HepG2 (cell line): Measurements from ENCODE around the gene CXCR5. TPM values are rescaled to one million over a fixed set of nuclear protein-coding genes. Genes with fewer than 3 reads are reported as not detected.

ENCODE experiments used
- ELF3 ChIP-seq: IDR thresholded peaks from 2 replicates; pipeline ENCODE4 v1.6.1; 2016; ENCODE audit warnings: missing genetic modification reagents, missing compliant biosample characterization
- FOXK1 ChIP-seq: sonication (generic); formaldehyde crosslinking; IDR thresholded peaks from 2 replicates; pipeline ENCODE4 v1.4.0; 2020; ENCODE audit warnings: low read depth, missing genetic modification reagents, borderline replicate concordance
- GLI4 ChIP-seq: sonication (generic); formaldehyde crosslinking; IDR thresholded peaks from 2 replicates; pipeline ENCODE4 v1.5.1; 2020; ENCODE audit warnings: missing genetic modification reagents, mild to moderate bottlenecking, moderate library complexity, borderline replicate concordance
- KLF12 ChIP-seq: sonication (generic); formaldehyde crosslinking; IDR thresholded peaks from 2 replicates; pipeline ENCODE4 v1.4.0; 2020; ENCODE audit warnings: missing genetic modification reagents, borderline replicate concordance
- MYC ChIP-seq: sonication (generic); formaldehyde crosslinking; IDR thresholded peaks from 2 replicates; pipeline ENCODE4 v1.9.0; 2021; ENCODE audit warnings: missing genetic modification reagents, borderline replicate concordance
- NCOA2 ChIP-seq: sonication (generic); formaldehyde crosslinking; IDR thresholded peaks from 2 replicates; pipeline ENCODE4 v1.8.0; 2022; ENCODE audit warnings: inconsistent platforms
- RAD21 ChIP-seq: fragments of 450-650 bp; formaldehyde crosslinking; IDR thresholded peaks from 2 replicates; pipeline ENCODE4 v1.5.0; 2020; ENCODE audit warnings: mild to moderate bottlenecking
- SALL2 ChIP-seq: sonication (generic); formaldehyde crosslinking; IDR thresholded peaks from 2 replicates; pipeline ENCODE4 v1.8.1; 2023; ENCODE audit warnings: mild to moderate bottlenecking, missing genetic modification reagents, inconsistent platforms
- SNAPC5 ChIP-seq: sonication (generic); formaldehyde crosslinking; IDR thresholded peaks from 2 replicates; pipeline ENCODE4 v1.8.1; 2023; ENCODE audit warnings: mild to moderate bottlenecking, missing genetic modification reagents, borderline replicate concordance
- SRSF1 ChIP-seq: fragments of 200-400 bp; formaldehyde crosslinking; optimal IDR thresholded peaks from 2 replicates; pipeline ENCODE3; 2017; ENCODE audit warnings: mild to moderate bottlenecking, low read depth, low read length, moderate library complexity
- STAG1 ChIP-seq: sonication (generic); formaldehyde crosslinking; IDR thresholded peaks from 2 replicates; pipeline ENCODE4 v1.4.0; 2020; ENCODE audit warnings: missing genetic modification reagents
- TBX2 ChIP-seq: sonication (generic); formaldehyde crosslinking; IDR thresholded peaks from 2 replicates; pipeline ENCODE4 v1.5.0; 2020; ENCODE audit warnings: missing genetic modification reagents, mild to moderate bottlenecking, borderline replicate concordance
- ZFX ChIP-seq: sonication (generic); formaldehyde crosslinking; IDR thresholded peaks from 2 replicates; pipeline ENCODE4 v1.4.0; 2020; ENCODE audit warnings: mild to moderate bottlenecking, low read depth, missing genetic modification reagents, moderate library complexity
- ZFY ChIP-seq: sonication (generic); formaldehyde crosslinking; IDR thresholded peaks from 2 replicates; pipeline ENCODE4 v1.4.0; 2020; ENCODE audit warnings: missing genetic modification reagents
- ZNF235 ChIP-seq: sonication (generic); formaldehyde crosslinking; IDR thresholded peaks from 2 replicates; pipeline ENCODE4 v1.8.1; 2023; ENCODE audit warnings: mild to moderate bottlenecking, missing genetic modification reagents, borderline replicate concordance
- ZNF44 ChIP-seq: sonication (generic); formaldehyde crosslinking; IDR thresholded peaks from 2 replicates; pipeline ENCODE4 v1.5.1; 2020; ENCODE audit warnings: mild to moderate bottlenecking, missing genetic modification reagents
- ZNF501 ChIP-seq: sonication (generic); formaldehyde crosslinking; IDR thresholded peaks from 2 replicates; pipeline ENCODE4 v1.5.1; 2020; ENCODE audit warnings: mild to moderate bottlenecking, moderate library complexity, missing genetic modification reagents
- ZNF546 ChIP-seq: sonication (generic); formaldehyde crosslinking; conservative IDR thresholded peaks from 2 replicates; pipeline ENCODE4 v1.8.1; 2023; ENCODE audit warnings: mild to moderate bottlenecking, missing genetic modification reagents
- ZNF567 ChIP-seq: sonication (generic); formaldehyde crosslinking; IDR thresholded peaks from 2 replicates; pipeline ENCODE4 v1.8.1; 2023; ENCODE audit warnings: mild to moderate bottlenecking, missing genetic modification reagents, borderline replicate concordance
- ZNF598 ChIP-seq: sonication (generic); formaldehyde crosslinking; IDR thresholded peaks from 2 replicates; pipeline ENCODE4 v1.5.1; 2020; ENCODE audit warnings: mild to moderate bottlenecking, missing genetic modification reagents, borderline replicate concordance
- ZNF792 ChIP-seq: IDR thresholded peaks from 2 replicates; pipeline ENCODE4 v1.6.1; 2016
- polyA plus RNA-seq, 8 experiments: library from polyadenylated mRNA; depleted of rRNA in 3 of 8; stranded (reverse) in 7 of 8; unstranded in 1 of 8; fragments of >200 nt; fragmentation: Illumina TruSeq in 4 of 8; extraction: Trizol in 4 of 8; gene quantifications; 2 replicates each; pipeline versions ENCODE4 v1.2.1 to v1.2.3, GENCODE V29; 2011 to 2016; ENCODE audit warnings: low read depth in 4 of 8, missing spikeins in 1 of 8, mixed read lengths in 1 of 8; ENCODE audit not compliant: insufficient read depth in 1 of 8
- total RNA-seq, 5 experiments: library from RNA; depleted of rRNA; stranded (reverse); fragments of >200 nt; fragmentation: Illumina TruSeq; extraction: Trizol; gene quantifications; 2 replicates each; pipeline ENCODE4 v1.2.3, GENCODE V29; 2016; ENCODE audit warnings: low read depth in 1 of 5
- TF ChIP-seq, protein P1 (sequence below): sonication (generic); formaldehyde crosslinking; IDR thresholded peaks from 2 replicates; pipeline ENCODE4; 2020; ENCODE audit warnings: missing genetic modification reagents, mild to moderate bottlenecking, borderline replicate concordance
- TF ChIP-seq, protein P2 (sequence below): IDR thresholded peaks from 2 replicates; pipeline ENCODE4 v1.6.1; 2016; ENCODE audit warnings: control low read depth
- TF ChIP-seq, protein P3 (sequence below): sonication (generic); formaldehyde crosslinking; IDR thresholded peaks from 2 replicates; pipeline ENCODE4 v1.5.1; 2020; ENCODE audit warnings: mild to moderate bottlenecking, moderate library complexity, missing genetic modification reagents

CXCR5 gene
- total and polyA plus RNA-seq, 2 of the 13 experiments (the other 11 are each of a cell fraction or from before 2014, with no cell fraction given): not detected

DNA sequence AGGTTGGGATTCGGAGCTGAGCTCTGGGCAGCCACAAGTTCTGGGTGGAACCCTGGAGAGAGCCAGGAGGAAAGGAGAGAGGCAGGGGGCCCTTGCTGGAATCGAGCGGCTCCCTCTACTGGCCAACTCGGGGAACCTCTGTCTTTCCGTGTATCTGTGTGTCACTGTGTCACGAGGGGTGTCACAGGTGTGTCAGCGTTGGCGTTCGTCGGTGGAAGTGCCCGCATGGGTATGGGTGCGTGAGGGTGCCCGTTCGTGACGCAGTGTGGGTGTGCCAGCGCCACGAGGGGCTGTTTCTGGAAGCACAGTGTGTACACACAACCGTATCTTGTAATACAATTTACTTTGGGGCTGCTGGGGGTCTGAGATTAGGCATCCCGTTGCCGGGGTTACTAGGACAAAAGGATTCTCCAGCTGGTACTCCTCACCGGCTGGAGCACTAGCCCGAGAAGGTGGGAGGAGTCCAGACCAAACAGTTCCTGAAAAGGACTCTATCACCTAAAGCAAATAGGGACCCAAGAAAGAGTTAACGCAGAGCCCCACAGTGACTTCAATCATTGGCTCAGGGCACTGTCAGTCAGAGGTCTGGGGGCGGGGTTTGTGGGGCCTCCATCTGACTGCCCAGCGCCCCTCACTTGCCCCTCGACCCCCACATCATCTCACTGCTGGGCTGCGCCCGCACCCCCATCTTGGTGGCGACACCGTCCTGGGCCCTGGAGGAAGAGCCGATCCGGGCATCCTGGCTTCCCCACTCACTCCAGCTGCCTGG is 44.6 kb downstream of the CXCR5 start (continued):
- TF ChIP-seq, protein P1, sequence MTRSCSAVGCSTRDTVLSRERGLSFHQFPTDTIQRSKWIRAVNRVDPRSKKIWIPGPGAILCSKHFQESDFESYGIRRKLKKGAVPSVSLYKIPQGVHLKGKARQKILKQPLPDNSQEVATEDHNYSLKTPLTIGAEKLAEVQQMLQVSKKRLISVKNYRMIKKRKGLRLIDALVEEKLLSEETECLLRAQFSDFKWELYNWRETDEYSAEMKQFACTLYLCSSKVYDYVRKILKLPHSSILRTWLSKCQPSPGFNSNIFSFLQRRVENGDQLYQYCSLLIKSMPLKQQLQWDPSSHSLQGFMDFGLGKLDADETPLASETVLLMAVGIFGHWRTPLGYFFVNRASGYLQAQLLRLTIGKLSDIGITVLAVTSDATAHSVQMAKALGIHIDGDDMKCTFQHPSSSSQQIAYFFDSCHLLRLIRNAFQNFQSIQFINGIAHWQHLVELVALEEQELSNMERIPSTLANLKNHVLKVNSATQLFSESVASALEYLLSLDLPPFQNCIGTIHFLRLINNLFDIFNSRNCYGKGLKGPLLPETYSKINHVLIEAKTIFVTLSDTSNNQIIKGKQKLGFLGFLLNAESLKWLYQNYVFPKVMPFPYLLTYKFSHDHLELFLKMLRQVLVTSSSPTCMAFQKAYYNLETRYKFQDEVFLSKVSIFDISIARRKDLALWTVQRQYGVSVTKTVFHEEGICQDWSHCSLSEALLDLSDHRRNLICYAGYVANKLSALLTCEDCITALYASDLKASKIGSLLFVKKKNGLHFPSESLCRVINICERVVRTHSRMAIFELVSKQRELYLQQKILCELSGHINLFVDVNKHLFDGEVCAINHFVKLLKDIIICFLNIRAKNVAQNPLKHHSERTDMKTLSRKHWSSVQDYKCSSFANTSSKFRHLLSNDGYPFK (CRISPR knock-in tag): 0 out of 2 replicates have a peak, but pooled peaks have one; percentile 20
- TF ChIP-seq STAG1 (CRISPR knock-in tag): peak; percentile 85
- 0 out of 2 replicates have a peak, but pooled peaks have one; percentile 20 for TF ChIP-seq FOXK1 (CRISPR knock-in tag)
- peak; percentile 73; the same call in 1 of the 2 replicates for TF ChIP-seq ZNF598 (CRISPR knock-in tag)
- TF ChIP-seq ELF3 (CRISPR knock-in tag): no peak
- TF ChIP-seq ZFY (CRISPR knock-in tag): peak; percentile 7; the same call in 1 of the 2 replicates
- peak; percentile 12 for TF ChIP-seq SRSF1
- TF ChIP-seq RAD21: peak; percentile 88
- no peak for TF ChIP-seq KLF12
- TF ChIP-seq MYC: 0 out of 2 replicates have a peak, but pooled peaks have one; percentile 14
- TF ChIP-seq SNAPC5: no peak
- TF ChIP-seq, protein P2, sequence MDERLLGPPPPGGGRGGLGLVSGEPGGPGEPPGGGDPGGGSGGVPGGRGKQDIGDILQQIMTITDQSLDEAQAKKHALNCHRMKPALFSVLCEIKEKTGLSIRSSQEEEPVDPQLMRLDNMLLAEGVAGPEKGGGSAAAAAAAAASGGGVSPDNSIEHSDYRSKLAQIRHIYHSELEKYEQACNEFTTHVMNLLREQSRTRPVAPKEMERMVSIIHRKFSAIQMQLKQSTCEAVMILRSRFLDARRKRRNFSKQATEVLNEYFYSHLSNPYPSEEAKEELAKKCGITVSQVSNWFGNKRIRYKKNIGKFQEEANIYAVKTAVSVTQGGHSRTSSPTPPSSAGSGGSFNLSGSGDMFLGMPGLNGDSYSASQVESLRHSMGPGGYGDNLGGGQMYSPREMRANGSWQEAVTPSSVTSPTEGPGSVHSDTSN (CRISPR knock-in tag): peak; percentile 95
- TF ChIP-seq ZNF44: peak; percentile 82; the same call in 1 of the 2 replicates
- TF ChIP-seq ZFX: peak; percentile 36
- 0 out of 2 replicates have a peak, but pooled peaks have one; percentile 66 for TF ChIP-seq ZNF546 (CRISPR knock-in tag)
- peak; percentile 25; the same call in 1 of the 2 replicates for TF ChIP-seq TBX2 (CRISPR knock-in tag)
- no peak for TF ChIP-seq SALL2
- TF ChIP-seq, protein P3, sequence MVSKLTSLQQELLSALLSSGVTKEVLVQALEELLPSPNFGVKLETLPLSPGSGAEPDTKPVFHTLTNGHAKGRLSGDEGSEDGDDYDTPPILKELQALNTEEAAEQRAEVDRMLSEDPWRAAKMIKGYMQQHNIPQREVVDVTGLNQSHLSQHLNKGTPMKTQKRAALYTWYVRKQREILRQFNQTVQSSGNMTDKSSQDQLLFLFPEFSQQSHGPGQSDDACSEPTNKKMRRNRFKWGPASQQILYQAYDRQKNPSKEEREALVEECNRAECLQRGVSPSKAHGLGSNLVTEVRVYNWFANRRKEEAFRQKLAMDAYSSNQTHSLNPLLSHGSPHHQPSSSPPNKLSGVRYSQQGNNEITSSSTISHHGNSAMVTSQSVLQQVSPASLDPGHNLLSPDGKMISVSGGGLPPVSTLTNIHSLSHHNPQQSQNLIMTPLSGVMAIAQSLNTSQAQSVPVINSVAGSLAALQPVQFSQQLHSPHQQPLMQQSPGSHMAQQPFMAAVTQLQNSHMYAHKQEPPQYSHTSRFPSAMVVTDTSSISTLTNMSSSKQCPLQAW (CRISPR knock-in tag): peak; percentile 55; the same call in 1 of the 2 replicates
- TF ChIP-seq ZNF235 (CRISPR knock-in tag): 0 out of 2 replicates have a peak, but pooled peaks have one; percentile 2
- no peak for TF ChIP-seq ZNF792
- TF ChIP-seq ZNF501 (CRISPR knock-in tag): peak; percentile 61; the same call in 1 of the 2 replicates
- 0 out of 2 replicates have a peak, but pooled peaks have one; percentile 25 for TF ChIP-seq GLI4 (CRISPR knock-in tag)
- TF ChIP-seq NCOA2 (CRISPR knock-in tag): 0 out of 2 replicates have a peak, but pooled peaks have one; percentile 19
- TF ChIP-seq ZNF567 (CRISPR knock-in tag): 0 out of 2 replicates have a peak, but pooled peaks have one; percentile 46
